PFSK-1 (cell line): ENCODE results near the gene OXLD1.

Source experiments
- POLR2AphosphoS5 ChIP-seq: IDR thresholded peaks from 2 replicates; pipeline ENCODE4 v1.6.1; 2012; ENCODE audit warnings: low read depth, mild to moderate bottlenecking, control low read depth, low read length, moderate library complexity
- TF ChIP-seq, protein P1 (sequence below), 2 experiments: IDR thresholded peaks; 2 replicates each; pipeline versions ENCODE4 v1.6.1 to v1.8.0; 2011 to 2012; ENCODE audit warnings: low read depth in 2 of 2, low read length in 2 of 2, control low read depth in 1 of 2, inconsistent platforms in 1 of 2, mild to moderate bottlenecking in 1 of 2, moderate library complexity in 1 of 2; ENCODE audit not compliant: insufficient read depth in 1 of 2

- TF ChIP-seq POLR2AphosphoS5, result no peak
- TF ChIP-seq, protein P1, sequence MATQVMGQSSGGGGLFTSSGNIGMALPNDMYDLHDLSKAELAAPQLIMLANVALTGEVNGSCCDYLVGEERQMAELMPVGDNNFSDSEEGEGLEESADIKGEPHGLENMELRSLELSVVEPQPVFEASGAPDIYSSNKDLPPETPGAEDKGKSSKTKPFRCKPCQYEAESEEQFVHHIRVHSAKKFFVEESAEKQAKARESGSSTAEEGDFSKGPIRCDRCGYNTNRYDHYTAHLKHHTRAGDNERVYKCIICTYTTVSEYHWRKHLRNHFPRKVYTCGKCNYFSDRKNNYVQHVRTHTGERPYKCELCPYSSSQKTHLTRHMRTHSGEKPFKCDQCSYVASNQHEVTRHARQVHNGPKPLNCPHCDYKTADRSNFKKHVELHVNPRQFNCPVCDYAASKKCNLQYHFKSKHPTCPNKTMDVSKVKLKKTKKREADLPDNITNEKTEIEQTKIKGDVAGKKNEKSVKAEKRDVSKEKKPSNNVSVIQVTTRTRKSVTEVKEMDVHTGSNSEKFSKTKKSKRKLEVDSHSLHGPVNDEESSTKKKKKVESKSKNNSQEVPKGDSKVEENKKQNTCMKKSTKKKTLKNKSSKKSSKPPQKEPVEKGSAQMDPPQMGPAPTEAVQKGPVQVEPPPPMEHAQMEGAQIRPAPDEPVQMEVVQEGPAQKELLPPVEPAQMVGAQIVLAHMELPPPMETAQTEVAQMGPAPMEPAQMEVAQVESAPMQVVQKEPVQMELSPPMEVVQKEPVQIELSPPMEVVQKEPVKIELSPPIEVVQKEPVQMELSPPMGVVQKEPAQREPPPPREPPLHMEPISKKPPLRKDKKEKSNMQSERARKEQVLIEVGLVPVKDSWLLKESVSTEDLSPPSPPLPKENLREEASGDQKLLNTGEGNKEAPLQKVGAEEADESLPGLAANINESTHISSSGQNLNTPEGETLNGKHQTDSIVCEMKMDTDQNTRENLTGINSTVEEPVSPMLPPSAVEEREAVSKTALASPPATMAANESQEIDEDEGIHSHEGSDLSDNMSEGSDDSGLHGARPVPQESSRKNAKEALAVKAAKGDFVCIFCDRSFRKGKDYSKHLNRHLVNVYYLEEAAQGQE (IDR thresholded peaks at IDR 0.05; ENCODE audit: insufficient read depth in 1 of 2, low read depth in 2 of 2, low read length in 2 of 2), result no peak
These were observed 48.2 kb upstream of the OXLD1 start for GRCh38 chr17:81714412-81715106.
